H1 (cell line): ENCODE results near the gene FAM53A. TPM values are rescaled to one million over a fixed set of nuclear protein-coding genes. Genes with fewer than 3 reads are reported as not detected.

Experiments used
- CBX5 ChIP-seq: fragments of 300-800, 300-1000 bp; sonication (generic); IDR thresholded peaks from 2 replicates; pipeline ENCODE4 v1.7.1; 2016; ENCODE audit warnings: antibody characterized with exemption, low read length, low read depth
- CHD7 ChIP-seq: fragments of 300-600 bp; sonication (generic); IDR thresholded peaks from 2 replicates; pipeline ENCODE4 v1.7.1; 2012; ENCODE audit warnings: low read length, moderate library complexity, mild to moderate bottlenecking, inconsistent platforms; ENCODE audit not compliant: insufficient replicate concordance
- CTBP2 ChIP-seq: IDR thresholded peaks from 2 replicates; pipeline ENCODE4 v1.7.0; 2011; ENCODE audit warnings: borderline replicate concordance, mild to moderate bottlenecking, moderate library complexity, mixed read lengths, low read length; ENCODE audit not compliant: insufficient read depth, insufficient read length
- HDAC6 ChIP-seq: IDR thresholded peaks from one replicate; pipeline ENCODE4 v1.7.1; 2012; ENCODE audit warnings: low read depth, mild to moderate bottlenecking, inconsistent platforms, low read length, moderate library complexity
- JUN ChIP-seq: IDR thresholded peaks from 2 replicates; pipeline ENCODE4 v1.6.1; 2011; ENCODE audit warnings: low read depth, mild to moderate bottlenecking, improper control_type of control experiment, low read length
- KDM4A ChIP-seq: IDR thresholded peaks from one replicate; pipeline ENCODE4 v1.7.1; 2012; ENCODE audit warnings: low read depth, mild to moderate bottlenecking, moderate library complexity, low read length, inconsistent platforms; ENCODE audit not compliant: severe bottlenecking
- KDM5A ChIP-seq: fragments of 200-600 bp; IDR thresholded peaks from 2 replicates; pipeline ENCODE4 v1.7.1; 2012; ENCODE audit warnings: mild to moderate bottlenecking, low read length, inconsistent platforms, mixed read lengths
- NRF1 ChIP-seq: IDR thresholded peaks from 2 replicates; pipeline ENCODE4 v1.6.1; 2011; ENCODE audit warnings: mild to moderate bottlenecking, low read depth, low read length, improper control_type of control experiment
- RFX5 ChIP-seq: IDR thresholded peaks from 2 replicates; pipeline ENCODE4 v1.6.1; 2011; ENCODE audit warnings: low read depth, low read length, improper control_type of control experiment, borderline replicate concordance
- YY1 ChIP-seq: IDR thresholded peaks from 2 replicates; pipeline ENCODE4 v1.6.1; 2011; ENCODE audit warnings: low read depth, mild to moderate bottlenecking, low read length
- polyA plus RNA-seq, 7 experiments: library from polyadenylated mRNA; depleted of rRNA in 3 of 7; stranded (reverse) in 5 of 7; unstranded in 2 of 7; fragments of >200 nt in 5 of 7; fragments of 200-250 nt in 2 of 7; gene quantifications; 1 replicate in 5 of 7; 2 replicates in 1 of 7; 4 replicates in 1 of 7; pipeline versions ENCODE4 v1.2.1 to v1.2.3, GENCODE V29; 2011 to 2013; ENCODE audit warnings: missing spikeins in 2 of 7, mixed read lengths in 2 of 7
- total RNA-seq: library from RNA; stranded (reverse); fragmentation: NEBNext Ultra II Directional; extraction: Animal tissue kit (Norgen Biotek cat#: 25700); gene quantifications from 2 replicates; pipeline ENCODE4 v1.2.1, GENCODE V29; 2021

The FAM53A gene
- total and polyA plus RNA-seq, 2 of the 8 experiments (the other 6 are each of a cell fraction or from before 2014, with no cell fraction given), result 1.9 to 2.0 TPM

GRCh38 chr4:1712216-1713002 lies 28.3 kb upstream of the FAM53A start, which contains the start of gene SLBP (continued):
- TF ChIP-seq CHD7 (no peak), YY1 (no peak), JUN (no peak), KDM5A (no peak), KDM4A (peak; percentile 42), RFX5 (peak; percentile 50; the same call in 1 of the 2 replicates), HDAC6 (no peak), CTBP2 (peak; percentile 67), NRF1 (no peak), CBX5 (no peak)
